Endodermal cell (in vitro differentiated cells): ENCODE measurements around the gene SMYD3. TPM values are rescaled to one million over a fixed set of nuclear protein-coding genes. Genes with fewer than 3 reads are reported as not detected.
A peak's percentile ranks its signal among the peaks of the same experiment; 100 is the strongest.

Experiments
- DNase-seq: peaks from one replicate; pipeline ENCODE4 v3.0.0-alpha.2; 2017
- H3K27ac ChIP-seq: 2 replicates; pipeline ENCODE4 v1.5.1; 2013; ENCODE audit warnings: mild to moderate bottlenecking, low read depth, low read length, moderate library complexity
- H3K27me3 ChIP-seq: 2 replicates; pipeline ENCODE4 v1.6.1; 2013; ENCODE audit warnings: mild to moderate bottlenecking, low read length, moderate library complexity; ENCODE audit not compliant: insufficient read depth, control insufficient read depth, poor library complexity, severe bottlenecking
- H3K36me3 ChIP-seq: 2 replicates; pipeline ENCODE4 v1.7.0; 2013; ENCODE audit warnings: mild to moderate bottlenecking, low read length, moderate library complexity; ENCODE audit not compliant: control insufficient read depth, insufficient read depth
- H3K4me1 ChIP-seq: one replicate; pipeline ENCODE4 v1.7.0; 2013; ENCODE audit warnings: low read length; ENCODE audit not compliant: control insufficient read depth, insufficient read depth
- H3K4me3 ChIP-seq: 2 replicates; pipeline ENCODE4 v1.5.1; 2013; ENCODE audit warnings: mild to moderate bottlenecking, low read length, moderate library complexity
- H3K9ac ChIP-seq: 2 replicates; pipeline ENCODE4 v1.6.1; 2013; ENCODE audit warnings: mild to moderate bottlenecking, low read length, moderate library complexity; ENCODE audit not compliant: poor library complexity, severe bottlenecking; ENCODE audit errors: extremely low read depth
- H3K9me3 ChIP-seq: 2 replicates; pipeline ENCODE4 v1.6.1; 2013; ENCODE audit warnings: mild to moderate bottlenecking, low read length, moderate library complexity; ENCODE audit not compliant: control insufficient read depth
- H3K27ac Mint-ChIP-seq: 2 replicates; pipeline ENCODE4 v1.8.0; 2020; ENCODE audit warnings: mixed read lengths
- H3K27me3 Mint-ChIP-seq: 2 replicates; pipeline ENCODE4 v1.8.0; 2021; ENCODE audit warnings: mild to moderate bottlenecking, mixed read lengths; ENCODE audit not compliant: insufficient read depth
- H3K36me3 Mint-ChIP-seq: 2 replicates; pipeline ENCODE4 v1.8.0; 2020; ENCODE audit warnings: low read depth, mixed read lengths
- H3K4me1 Mint-ChIP-seq: 2 replicates; pipeline ENCODE4 v1.8.0; 2020; ENCODE audit warnings: mixed read lengths
- H3K4me3 Mint-ChIP-seq: 2 replicates; pipeline ENCODE4 v1.8.0; 2020; ENCODE audit warnings: mild to moderate bottlenecking, moderate library complexity, mixed read lengths
- H3K9me3 Mint-ChIP-seq: 2 replicates; pipeline ENCODE4 v1.8.0; 2020; ENCODE audit warnings: mild to moderate bottlenecking, mixed read lengths
- WGBS, 2 experiments: methylation state at CpG; one replicate each; pipeline versions ENCODE4 v1.1.5 to v1.1.7; 2013; ENCODE audit warnings: missing lambda C conversion rate in 2 of 2, mixed read lengths in 1 of 2; ENCODE audit not compliant: insufficient coverage in 1 of 2, insufficient read length in 1 of 2; 5-methylcytosine and 5-hydroxymethylcytosine counted together
- total RNA-seq, 2 donors: library from RNA; stranded (reverse); fragmentation: NEBNext Ultra II Directional in 1 of 2; extraction: Animal tissue kit (Norgen Biotek cat#: 25700) in 1 of 2; gene quantifications; 2 replicates in 1 of 2; 3 replicates in 1 of 2; pipeline ENCODE4 v1.2.1, GENCODE V29; 2021
- TF ChIP-seq, protein P1 (sequence below): fragments of 200-600 bp; sonication (generic); conservative IDR thresholded peaks from 2 replicates; pipeline ENCODE4 v1.5.0; 2021; ENCODE audit warnings: antibody characterized with exemption, mild to moderate bottlenecking

SMYD3 gene
- total RNA-seq, 2 donors from 2014 or later: 32.3 to 45.8 TPM

DNA sequence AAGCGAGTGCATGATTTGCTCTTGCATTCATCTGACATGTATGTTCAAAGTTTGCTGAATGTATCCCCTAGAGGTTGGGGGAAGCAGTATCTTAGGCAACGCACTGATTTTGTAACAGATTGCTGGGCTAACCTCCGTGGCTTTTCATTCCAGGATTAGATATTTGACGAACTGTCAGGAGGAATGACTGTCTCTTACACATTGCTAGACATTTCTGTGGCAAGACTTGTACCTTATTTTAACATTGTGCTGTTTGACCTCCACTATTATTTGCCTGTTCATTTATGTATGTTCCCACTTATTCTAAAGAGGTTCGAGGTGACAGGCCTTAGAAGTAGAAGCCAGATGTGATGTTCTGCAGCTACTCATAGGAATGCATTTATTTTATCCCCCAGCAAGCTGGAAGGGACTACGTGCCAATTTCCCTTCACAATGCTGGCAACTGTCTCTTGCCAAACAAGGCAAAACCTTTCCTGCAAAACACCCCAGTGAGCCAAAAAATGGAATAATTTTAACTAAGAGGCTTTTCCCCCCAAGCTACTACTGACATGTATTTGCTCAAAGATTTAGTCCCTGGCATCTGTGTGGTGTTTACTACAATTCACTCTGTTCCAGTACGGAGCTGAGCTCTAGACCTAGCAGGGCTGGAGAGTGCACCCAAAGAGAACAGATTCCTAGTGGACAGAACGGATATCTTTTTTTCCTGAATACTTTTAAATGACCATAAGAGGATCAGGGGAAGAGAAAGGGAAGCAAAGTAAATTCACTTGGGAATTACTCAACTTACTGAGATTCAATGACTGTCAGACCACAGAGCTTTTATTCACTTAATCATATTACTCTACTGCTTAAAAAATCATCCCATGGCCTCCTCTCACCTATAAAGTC is 646.2 kb downstream of the SMYD3 start:
- no peak overlapping the region for H3K4me3 ChIP-seq
- WGBS, 2 experiments: 89 to 94% methylated on average over 7 to 8 of the region's 8 CpGs
- DNase-seq: no peak
- Mint-ChIP-seq H3K4me3 (no peak overlapping the region), H3K36me3 (no peaks in the 10 kb centered on the region), H3K9me3 (no peaks in the 10 kb centered on the region), H3K27me3 (no peaks in the 10 kb centered on the region), H3K4me1 (no peaks in the 10 kb centered on the region), H3K27ac (no peak overlapping the region)
- H3K9ac ChIP-seq: no peak overlapping the region
- no peaks in the 10 kb centered on the region for H3K27me3 ChIP-seq
- no peaks in the 10 kb centered on the region for H3K36me3 ChIP-seq
- TF ChIP-seq, protein P1, sequence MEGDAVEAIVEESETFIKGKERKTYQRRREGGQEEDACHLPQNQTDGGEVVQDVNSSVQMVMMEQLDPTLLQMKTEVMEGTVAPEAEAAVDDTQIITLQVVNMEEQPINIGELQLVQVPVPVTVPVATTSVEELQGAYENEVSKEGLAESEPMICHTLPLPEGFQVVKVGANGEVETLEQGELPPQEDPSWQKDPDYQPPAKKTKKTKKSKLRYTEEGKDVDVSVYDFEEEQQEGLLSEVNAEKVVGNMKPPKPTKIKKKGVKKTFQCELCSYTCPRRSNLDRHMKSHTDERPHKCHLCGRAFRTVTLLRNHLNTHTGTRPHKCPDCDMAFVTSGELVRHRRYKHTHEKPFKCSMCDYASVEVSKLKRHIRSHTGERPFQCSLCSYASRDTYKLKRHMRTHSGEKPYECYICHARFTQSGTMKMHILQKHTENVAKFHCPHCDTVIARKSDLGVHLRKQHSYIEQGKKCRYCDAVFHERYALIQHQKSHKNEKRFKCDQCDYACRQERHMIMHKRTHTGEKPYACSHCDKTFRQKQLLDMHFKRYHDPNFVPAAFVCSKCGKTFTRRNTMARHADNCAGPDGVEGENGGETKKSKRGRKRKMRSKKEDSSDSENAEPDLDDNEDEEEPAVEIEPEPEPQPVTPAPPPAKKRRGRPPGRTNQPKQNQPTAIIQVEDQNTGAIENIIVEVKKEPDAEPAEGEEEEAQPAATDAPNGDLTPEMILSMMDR: no peak
- no peaks in the 10 kb centered on the region for H3K4me1 ChIP-seq
- no peaks in the 10 kb centered on the region for H3K9me3 ChIP-seq
- no peak overlapping the region for H3K27ac ChIP-seq

DNA sequence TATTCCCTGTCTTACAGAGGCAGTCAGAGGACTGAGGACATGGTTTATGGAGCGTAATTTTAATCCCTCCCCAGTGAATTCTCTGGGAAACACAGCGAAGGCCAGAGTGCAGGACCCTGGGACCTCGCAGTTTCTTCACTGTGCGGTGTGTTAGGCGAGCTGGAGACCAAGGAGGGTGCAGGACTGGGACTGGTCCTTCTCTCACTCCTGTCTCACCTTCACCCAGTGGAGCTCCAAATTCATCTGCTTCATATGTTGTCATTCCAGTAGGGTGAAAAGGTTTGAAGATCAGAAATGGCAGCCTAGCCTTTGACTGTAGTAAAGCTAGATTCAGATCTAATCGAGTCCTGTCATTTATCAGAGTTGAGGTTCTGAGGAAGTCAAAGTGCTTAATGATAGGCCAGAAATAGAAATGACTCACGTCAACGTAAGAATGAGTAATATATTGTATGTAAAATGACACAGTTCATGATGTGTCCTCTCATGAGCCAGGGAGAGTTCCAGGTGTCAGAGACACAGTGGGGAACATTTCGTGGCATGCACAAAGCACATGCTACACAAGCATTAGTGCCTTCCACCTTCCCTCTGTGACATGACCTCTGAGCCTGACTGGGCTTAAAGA is 647.5 kb downstream of the SMYD3 start:
- H3K9me3 ChIP-seq: peaks cover under 1% of the 10 kb centered on the region
- no peaks in the 10 kb centered on the region for H3K27me3 Mint-ChIP-seq
- no peak overlapping the region for H3K9ac ChIP-seq
- no peaks in the 10 kb centered on the region for H3K27me3 ChIP-seq
- WGBS, 2 experiments: 79 to 84% methylated on average over 5 to 9 of the region's 9 CpGs
- no peak overlapping the region for H3K27ac ChIP-seq
- no peaks in the 10 kb centered on the region for H3K9me3 Mint-ChIP-seq
- no peaks in the 10 kb centered on the region for H3K36me3 ChIP-seq
- no peak for DNase-seq
- no peaks in the 10 kb centered on the region for H3K4me1 ChIP-seq
- H3K27ac Mint-ChIP-seq: no peak overlapping the region
- TF ChIP-seq, protein P1: no peak
- no peaks in the 10 kb centered on the region for H3K36me3 Mint-ChIP-seq
- H3K4me1 Mint-ChIP-seq: no peaks in the 10 kb centered on the region
- H3K4me3 Mint-ChIP-seq: no peak overlapping the region
- H3K4me3 ChIP-seq: no peak overlapping the region

DNA sequence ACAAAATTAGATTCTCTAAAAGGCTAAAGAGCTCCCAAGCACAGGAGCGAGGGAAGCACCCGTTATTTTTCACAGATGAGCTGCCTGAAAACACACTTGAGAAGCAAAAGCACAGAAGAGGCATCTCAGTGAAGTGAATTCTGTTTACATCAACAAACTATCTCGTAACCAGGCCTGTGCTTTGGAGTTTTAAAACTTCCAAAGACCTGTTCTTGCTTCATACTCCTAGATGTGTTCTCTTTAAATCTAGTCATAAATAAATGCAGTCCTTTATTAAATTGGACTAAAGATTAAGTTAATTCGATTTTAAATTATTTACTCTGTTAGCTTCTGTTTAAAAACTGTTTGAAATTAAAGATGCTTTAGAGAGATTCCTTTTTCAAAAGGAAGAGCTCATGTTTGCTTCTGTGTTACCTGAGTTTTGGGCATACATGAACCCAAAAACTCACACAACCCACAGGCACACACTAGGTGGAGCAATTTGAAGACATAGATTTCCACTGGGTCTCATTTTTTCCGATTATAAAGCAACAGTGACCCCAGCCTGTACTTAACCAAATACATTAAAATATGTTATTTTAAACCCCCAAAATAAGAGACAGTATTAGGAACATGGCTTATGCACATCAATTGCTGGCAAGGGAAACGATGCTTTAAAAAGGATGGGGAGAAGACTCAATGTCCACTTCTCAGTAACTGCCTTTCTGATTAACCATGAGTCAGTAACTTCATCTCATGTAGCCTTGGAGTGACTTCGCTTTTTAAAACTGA is 648.2 kb downstream of the SMYD3 start:
- no peak overlapping the region for H3K4me3 ChIP-seq
- H3K4me1 ChIP-seq: no peaks in the 10 kb centered on the region
- Mint-ChIP-seq H3K27me3 (no peaks in the 10 kb centered on the region), H3K9me3 (no peaks in the 10 kb centered on the region), H3K4me3 (no peak overlapping the region), H3K36me3 (peaks cover 2% of the 10 kb centered on the region), H3K27ac (no peak overlapping the region), H3K4me1 (no peaks in the 10 kb centered on the region)
- DNase-seq: no peak
- no peak overlapping the region for H3K27ac ChIP-seq
- H3K27me3 ChIP-seq: no peaks in the 10 kb centered on the region
- H3K9ac ChIP-seq: no peak overlapping the region
- no peaks in the 10 kb centered on the region for H3K36me3 ChIP-seq
- 64 to 79% methylated on average over 3 to 7 of the region's 7 CpGs for WGBS, 2 experiments
- H3K9me3 ChIP-seq: peaks cover 5% of the 10 kb centered on the region
- TF ChIP-seq, protein P1: peak; percentile 49
